ENCODE measurements around the gene LMTK3. TPM values are rescaled to one million over a fixed set of nuclear protein-coding genes. Genes with fewer than 3 reads are reported as not detected.

LMTK3 gene
- polyA plus RNA-seq, 1 donor (not counting 4 experiments of a cell fraction or from before 2014, with no cell fraction given): 0.51 TPM

DNA sequence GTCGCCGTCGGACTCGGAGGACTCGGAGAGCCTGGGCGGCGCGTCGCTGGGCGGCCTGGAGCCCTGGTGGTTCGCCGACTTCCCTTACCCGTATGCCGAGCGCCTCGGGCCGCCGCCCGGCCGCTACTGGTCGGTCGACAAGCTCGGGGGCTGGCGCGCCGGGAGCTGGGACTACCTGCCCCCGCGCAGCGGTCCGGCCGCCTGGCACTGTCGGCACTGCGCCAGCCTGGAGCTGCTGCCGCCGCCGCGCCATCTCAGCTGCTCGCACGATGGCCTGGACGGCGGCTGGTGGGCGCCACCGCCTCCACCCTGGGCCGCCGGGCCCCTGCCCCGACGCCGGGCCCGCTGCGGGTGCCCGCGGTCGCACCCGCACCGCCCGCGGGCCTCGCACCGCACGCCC, 68.4 kb downstream of the LMTK3 start:
- Histone ChIP-seq H3K27ac (ENCODE audit: control insufficient read depth, insufficient read depth, low read length) (no peak overlapping the region), H4K20me1 (ENCODE audit: control insufficient read depth, extremely low read depth, insufficient read depth, low read length) (no peaks in the 10 kb centered on the region), H3K36me3 (ENCODE audit: control insufficient read depth in 2 of 2, extremely low read depth in 1 of 2, insufficient read depth in 2 of 2, low read length in 2 of 2) (peaks cover 1 to 5% of the 10 kb centered on the region in 2 experiments), H3K9ac (ENCODE audit: control insufficient read depth, extremely low read depth, insufficient read depth, low read length) (no peak overlapping the region), H3K79me2 (ENCODE audit: control insufficient read depth, insufficient read depth, low read length) (peaks cover 14% of the 10 kb centered on the region), H2AFZ (ENCODE audit: control insufficient read depth, low read length) (no peak overlapping the region), H3K9me1 (ENCODE audit: control insufficient read depth, extremely low read depth, insufficient read depth, low read length) (no peaks in the 10 kb centered on the region), H3K4me2 (ENCODE audit: control insufficient read depth, extremely low read depth, insufficient read depth, low read depth, low read length) (no peak overlapping the region), H3K27me3 (ENCODE audit: control insufficient read depth, extremely low read depth, insufficient read depth, low read length) (peaks cover 25% of the 10 kb centered on the region), H3K4me1 (ENCODE audit: control insufficient read depth, extremely low read depth, insufficient read depth, low read length) (peaks cover 19% of the 10 kb centered on the region), H3K9me3 (ENCODE audit: control insufficient read depth, low read depth, low read length) (no peaks in the 10 kb centered on the region), H3K4me3 (ENCODE audit: control insufficient read depth in 2 of 3, extremely low read depth in 1 of 3, insufficient read depth in 2 of 3, low read depth in 1 of 3, low read length in 3 of 3) (no peak overlapping the region)
- FAIRE-seq: no peak
- TF ChIP-seq, protein P1, sequence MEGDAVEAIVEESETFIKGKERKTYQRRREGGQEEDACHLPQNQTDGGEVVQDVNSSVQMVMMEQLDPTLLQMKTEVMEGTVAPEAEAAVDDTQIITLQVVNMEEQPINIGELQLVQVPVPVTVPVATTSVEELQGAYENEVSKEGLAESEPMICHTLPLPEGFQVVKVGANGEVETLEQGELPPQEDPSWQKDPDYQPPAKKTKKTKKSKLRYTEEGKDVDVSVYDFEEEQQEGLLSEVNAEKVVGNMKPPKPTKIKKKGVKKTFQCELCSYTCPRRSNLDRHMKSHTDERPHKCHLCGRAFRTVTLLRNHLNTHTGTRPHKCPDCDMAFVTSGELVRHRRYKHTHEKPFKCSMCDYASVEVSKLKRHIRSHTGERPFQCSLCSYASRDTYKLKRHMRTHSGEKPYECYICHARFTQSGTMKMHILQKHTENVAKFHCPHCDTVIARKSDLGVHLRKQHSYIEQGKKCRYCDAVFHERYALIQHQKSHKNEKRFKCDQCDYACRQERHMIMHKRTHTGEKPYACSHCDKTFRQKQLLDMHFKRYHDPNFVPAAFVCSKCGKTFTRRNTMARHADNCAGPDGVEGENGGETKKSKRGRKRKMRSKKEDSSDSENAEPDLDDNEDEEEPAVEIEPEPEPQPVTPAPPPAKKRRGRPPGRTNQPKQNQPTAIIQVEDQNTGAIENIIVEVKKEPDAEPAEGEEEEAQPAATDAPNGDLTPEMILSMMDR (optimal IDR thresholded peaks at IDR 0.05 in 1 of 3, IDR thresholded peaks at IDR 0.05 in 1 of 3, conservative IDR thresholded peaks at IDR 0.05 in 1 of 3; ENCODE audit: extremely low read depth in 1 of 3, insufficient read depth in 2 of 3, low read length in 3 of 3): no peak
- no peak for TF ChIP-seq EZH2 (IDR thresholded peaks at IDR 0.05; ENCODE audit: low read length)
- DNase-seq (ENCODE audit: low read depth, low spot score): no peak
- dilution Hi-C loops (cut with MboI; ENCODE audit: extremely low pct_ligation_motif_present, low sequenced_read_pairs): no loop called here

DNA sequence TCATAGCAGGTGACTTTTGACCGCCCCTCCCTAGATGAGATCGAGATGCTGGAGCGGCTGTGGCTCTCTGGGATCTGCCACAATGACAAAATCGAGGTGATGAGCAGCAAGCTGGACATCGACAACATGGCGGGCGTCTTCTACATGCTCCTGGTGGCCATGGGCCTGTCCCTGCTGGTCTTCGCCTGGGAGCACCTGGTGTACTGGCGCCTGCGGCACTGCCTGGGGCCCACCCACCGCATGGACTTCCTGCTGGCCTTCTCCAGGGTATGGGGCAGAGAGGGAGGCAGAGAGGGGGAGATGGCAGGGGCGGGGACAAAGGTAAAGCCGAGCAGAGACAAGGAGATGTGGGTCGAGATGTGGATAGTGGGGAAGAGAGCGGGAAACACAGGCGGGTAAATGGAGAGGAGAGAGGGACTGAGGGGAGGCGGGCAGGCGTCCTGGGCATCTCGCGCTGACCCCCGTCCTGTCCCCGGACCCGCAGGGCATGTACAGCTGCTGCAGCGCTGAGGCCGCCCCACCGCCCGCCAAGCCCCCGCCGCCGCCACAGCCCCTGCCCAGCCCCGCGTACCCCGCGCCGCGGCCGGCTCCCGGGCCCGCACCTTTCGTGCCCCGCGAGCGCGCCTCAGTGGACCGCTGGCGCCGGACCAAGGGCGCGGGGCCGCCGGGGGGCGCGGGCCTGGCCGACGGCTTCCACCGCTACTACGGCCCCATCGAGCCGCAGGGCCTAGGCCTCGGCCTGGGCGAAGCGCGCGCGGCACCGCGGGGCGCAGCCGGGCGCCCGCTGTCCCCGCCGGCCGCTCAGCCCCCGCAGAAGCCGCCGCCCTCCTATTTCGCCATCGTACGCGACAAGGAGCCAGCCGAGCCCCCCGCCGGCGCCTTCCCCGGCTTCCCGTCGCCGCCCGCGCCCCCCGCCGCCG, 69.3 kb downstream of the LMTK3 start:
- H3K79me2 ChIP-seq (ENCODE audit: control insufficient read depth, insufficient read depth, low read length): peaks cover 11% of the 10 kb centered on the region
- H3K9me1 ChIP-seq (ENCODE audit: control insufficient read depth, extremely low read depth, insufficient read depth, low read length): no peaks in the 10 kb centered on the region
- H3K4me3 ChIP-seq (ENCODE audit: control insufficient read depth in 2 of 3, extremely low read depth in 1 of 3, insufficient read depth in 2 of 3, low read depth in 1 of 3, low read length in 3 of 3): no peak overlapping the region
- H3K27ac ChIP-seq (ENCODE audit: control insufficient read depth, insufficient read depth, low read length): no peak overlapping the region
- peaks cover 19% of the 10 kb centered on the region for H3K4me1 ChIP-seq (ENCODE audit: control insufficient read depth, extremely low read depth, insufficient read depth, low read length)
- DNase-seq (ENCODE audit: low read depth, low spot score) (no peak), FAIRE-seq (no peak)
- H2AFZ ChIP-seq (ENCODE audit: control insufficient read depth, low read length): no peak overlapping the region
- H3K9me3 ChIP-seq (ENCODE audit: control insufficient read depth, low read depth, low read length): no peaks in the 10 kb centered on the region
- no peak overlapping the region for H3K4me2 ChIP-seq (ENCODE audit: control insufficient read depth, extremely low read depth, insufficient read depth, low read depth, low read length)
- peaks cover 0 to 1% of the 10 kb centered on the region in 2 experiments for H3K36me3 ChIP-seq (ENCODE audit: control insufficient read depth in 2 of 2, extremely low read depth in 1 of 2, insufficient read depth in 2 of 2, low read length in 2 of 2)
- dilution Hi-C loops (cut with MboI; ENCODE audit: extremely low pct_ligation_motif_present, low sequenced_read_pairs): no loop called here
- TF ChIP-seq EZH2 (IDR thresholded peaks at IDR 0.05; ENCODE audit: low read length): no peak
- TF ChIP-seq, protein P1 (optimal IDR thresholded peaks at IDR 0.05 in 1 of 3, IDR thresholded peaks at IDR 0.05 in 1 of 3, conservative IDR thresholded peaks at IDR 0.05 in 1 of 3; ENCODE audit: extremely low read depth in 1 of 3, insufficient read depth in 2 of 3, low read length in 3 of 3): no peak
- no peak overlapping the region for H3K9ac ChIP-seq (ENCODE audit: control insufficient read depth, extremely low read depth, insufficient read depth, low read length)
- peaks cover 25% of the 10 kb centered on the region for H3K27me3 ChIP-seq (ENCODE audit: control insufficient read depth, extremely low read depth, insufficient read depth, low read length)
- no peaks in the 10 kb centered on the region for H4K20me1 ChIP-seq (ENCODE audit: control insufficient read depth, extremely low read depth, insufficient read depth, low read length)

All from keratinocyte (primary cell).